Urothelium cell line (cell line): Measurements from ENCODE around the gene MATN3.
"Not testable (repeated sequence)": the region's sequence is repeated elsewhere in the genome, so short reads cannot be mapped to it uniquely, and the experiment has no call there.

Source experiments
- DNase-seq: peaks from one replicate; pipeline ENCODE4 v3.0.0; 2011; ENCODE audit warnings: low spot score, mixed read lengths
- FAIRE-seq: peaks from 2 replicates; lab custom pipeline; 2011; peaks lifted over from hg19 to GRCh38; lab: Jason Lieb, UNC

Gene MATN3

GRCh38 chr2:20012282-20013125 lies at the start of gene MATN3:
Gene MATN3 (minus strand): TSS chr2:20012668. CDS start chr2:20012631, 37 bp downstream.
- FAIRE-seq = no peak
- peak; percentile 82 for DNase-seq

- FAIRE-seq (no peak), DNase-seq (no peak)
Observed at GRCh38 chr2:20061940-20062339, 49.5 kb upstream of the MATN3 start.

- no peak for DNase-seq
Observed at GRCh38 chr2:20061476-20061875, 49.0 kb upstream of the MATN3 start.

GRCh38 chr2:20060106-20060505 lies 47.6 kb upstream of the MATN3 start:
- no peak for DNase-seq
- FAIRE-seq = no peak

More at GRCh38 chr2:20061476-20061875, 49.0 kb upstream of the MATN3 start:
- FAIRE-seq = no peak

GRCh38 chr2:20057268-20057667 lies 44.8 kb upstream of the MATN3 start:
- FAIRE-seq (no peak), DNase-seq (no peak)

GRCh38 chr2:20054931-20055330 lies 42.5 kb upstream of the MATN3 start:
- FAIRE-seq (no peak), DNase-seq (no peak)

GRCh38 chr2:20054119-20054518 lies 41.7 kb upstream of the MATN3 start:
- DNase-seq = no peak
- no peak for FAIRE-seq

- FAIRE-seq (no peak), DNase-seq (peak; percentile 64)
Observed at GRCh38 chr2:20052861-20053281, 40.4 kb upstream of the MATN3 start.

- DNase-seq = no peak
- no peak for FAIRE-seq
Observed at GRCh38 chr2:20052229-20052851, 39.9 kb upstream of the MATN3 start.

GRCh38 chr2:20051532-20052228 lies 39.2 kb upstream of the MATN3 start, which contains the start of gene LAPTM4A:
Gene LAPTM4A (minus strand): TSS chr2:20051628. CDS start chr2:20051520, 108 bp downstream.
- FAIRE-seq (peak; percentile 72), DNase-seq (peak; percentile 99)

- FAIRE-seq (no peak), DNase-seq (peak; percentile 69)
Observed at GRCh38 chr2:20050646-20051531, 38.4 kb upstream of the MATN3 start.

- FAIRE-seq (no peak), DNase-seq (no peak)
Observed at GRCh38 chr2:20050104-20050645, 37.7 kb upstream of the MATN3 start.

- DNase-seq (no peak), FAIRE-seq (no peak)
Observed at GRCh38 chr2:20049637-20050036, 37.2 kb upstream of the MATN3 start.

GRCh38 chr2:20048488-20049448 lies 36.3 kb upstream of the MATN3 start:
- no peak for FAIRE-seq
- DNase-seq = no peak

- FAIRE-seq = not testable (repeated sequence)
Observed at GRCh38 chr2:20045712-20046292, 33.3 kb upstream of the MATN3 start.

GRCh38 chr2:20044778-20045177 lies 32.3 kb upstream of the MATN3 start:
- FAIRE-seq (no peak), DNase-seq (no peak)

More at GRCh38 chr2:20045712-20046292, 33.3 kb upstream of the MATN3 start:
- DNase-seq = not testable (repeated sequence)

- DNase-seq = no peak
- no peak for FAIRE-seq
Observed at GRCh38 chr2:20042531-20042930, 30.1 kb upstream of the MATN3 start.

- DNase-seq (peak; percentile 34), FAIRE-seq (no peak)
Observed at GRCh38 chr2:20040489-20041172, 28.2 kb upstream of the MATN3 start.
